Astrocyte (in vitro differentiated cells and primary cell): ENCODE data around the gene CDH20.

Experiments used
- CTCF ChIP-seq: IDR thresholded peaks from 2 replicates; pipeline ENCODE4 v1.5.1; 2011; ENCODE audit warnings: low read depth, mild to moderate bottlenecking, inconsistent platforms, low read length, moderate library complexity; ENCODE audit not compliant: insufficient read depth
- EZH2 ChIP-seq: IDR thresholded peaks from 2 replicates; pipeline ENCODE4 v1.6.1; 2012; ENCODE audit warnings: mild to moderate bottlenecking, low read length, inconsistent platforms; ENCODE audit not compliant: insufficient read depth

GRCh38 chr18:61435064-61435652, 101.9 kb downstream of the CDH20 start:
- peak; percentile 63 for TF ChIP-seq CTCF
- TF ChIP-seq EZH2, result no peak
